DOHH2 (cell line): ENCODE data around the gene ST3GAL4.

Experiments
- EZH2phosphoT487 ChIP-seq: fragments of 200-600 bp; sonication (generic); IDR thresholded peaks from 2 replicates; pipeline ENCODE4 v1.6.1; 2017; ENCODE audit warnings: borderline replicate concordance, mild to moderate bottlenecking, antibody characterized with exemption, low read length, moderate library complexity, mixed read lengths
- TF ChIP-seq, protein P1 (sequence below): fragments of 200-600 bp; sonication (generic); IDR thresholded peaks from one replicate; pipeline ENCODE4 v1.5.1; 2014; ENCODE audit warnings: antibody characterized with exemption, mild to moderate bottlenecking, low read depth, low read length; ENCODE audit not compliant: poor library complexity, severe bottlenecking

DNA sequence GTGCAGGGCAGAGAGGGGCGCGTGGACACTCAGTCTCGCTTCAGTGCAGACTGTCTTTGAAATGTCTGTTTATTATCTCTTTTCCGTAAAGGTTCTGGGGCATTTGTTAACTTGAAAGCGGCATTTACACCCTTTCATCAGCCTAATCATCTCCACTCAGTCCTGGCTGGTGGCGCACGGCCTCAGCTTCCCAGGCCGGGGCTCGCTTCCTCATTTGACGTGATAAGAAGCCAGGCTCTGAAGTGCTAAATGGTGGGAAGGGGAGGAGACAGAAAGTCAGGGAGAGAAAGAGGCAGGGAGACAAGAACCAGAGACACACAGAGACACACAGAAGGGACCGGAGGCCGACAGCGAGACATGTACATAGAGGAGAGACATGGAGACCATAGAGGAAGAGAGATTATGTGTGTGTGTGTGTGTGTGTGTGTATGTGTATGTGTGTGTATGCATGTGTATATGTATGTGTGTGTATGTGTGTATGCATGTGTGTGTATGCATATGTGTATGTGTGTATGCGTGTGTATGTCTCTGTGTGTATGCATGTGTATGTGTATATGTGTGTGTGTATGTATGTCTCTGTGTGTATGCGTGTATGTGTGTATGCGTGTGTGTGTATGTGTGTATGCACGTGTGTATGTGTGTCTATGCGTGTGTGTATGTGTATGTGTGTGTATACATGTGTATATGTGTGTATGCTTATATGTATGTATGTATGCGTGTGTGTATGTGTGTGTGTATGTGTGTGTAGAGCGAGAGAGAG lies 101.5 kb downstream of the ST3GAL4 start:
- TF ChIP-seq, protein P1, sequence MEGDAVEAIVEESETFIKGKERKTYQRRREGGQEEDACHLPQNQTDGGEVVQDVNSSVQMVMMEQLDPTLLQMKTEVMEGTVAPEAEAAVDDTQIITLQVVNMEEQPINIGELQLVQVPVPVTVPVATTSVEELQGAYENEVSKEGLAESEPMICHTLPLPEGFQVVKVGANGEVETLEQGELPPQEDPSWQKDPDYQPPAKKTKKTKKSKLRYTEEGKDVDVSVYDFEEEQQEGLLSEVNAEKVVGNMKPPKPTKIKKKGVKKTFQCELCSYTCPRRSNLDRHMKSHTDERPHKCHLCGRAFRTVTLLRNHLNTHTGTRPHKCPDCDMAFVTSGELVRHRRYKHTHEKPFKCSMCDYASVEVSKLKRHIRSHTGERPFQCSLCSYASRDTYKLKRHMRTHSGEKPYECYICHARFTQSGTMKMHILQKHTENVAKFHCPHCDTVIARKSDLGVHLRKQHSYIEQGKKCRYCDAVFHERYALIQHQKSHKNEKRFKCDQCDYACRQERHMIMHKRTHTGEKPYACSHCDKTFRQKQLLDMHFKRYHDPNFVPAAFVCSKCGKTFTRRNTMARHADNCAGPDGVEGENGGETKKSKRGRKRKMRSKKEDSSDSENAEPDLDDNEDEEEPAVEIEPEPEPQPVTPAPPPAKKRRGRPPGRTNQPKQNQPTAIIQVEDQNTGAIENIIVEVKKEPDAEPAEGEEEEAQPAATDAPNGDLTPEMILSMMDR: no peak
- no peak for TF ChIP-seq EZH2phosphoT487
